Measurements from ENCODE around the gene KCNH1. TPM values are rescaled to one million over a fixed set of nuclear protein-coding genes. Genes with fewer than 3 reads are reported as not detected.
"Not testable (repeated sequence)": the region's sequence is repeated elsewhere in the genome, so short reads cannot be mapped to it uniquely, and the experiment has no call there.

The KCNH1 gene
- total RNA-seq, 1 donor from 2014 or later: 0.10 TPM

- Mint-ChIP-seq H3K9me3 (ENCODE audit: unreplicated experiment) (no peaks in the 10 kb centered on the region), H3K27ac (ENCODE audit: unreplicated experiment) (no peak overlapping the region), H3K4me3 (ENCODE audit: unreplicated experiment) (no peak overlapping the region), H3K4me1 (ENCODE audit: unreplicated experiment) (no peaks in the 10 kb centered on the region), H3K27me3 (ENCODE audit: unreplicated experiment) (no peaks in the 10 kb centered on the region), H3K36me3 (ENCODE audit: low read depth, unreplicated experiment) (no peaks in the 10 kb centered on the region)
- TF ChIP-seq CTCF (IDR thresholded peaks at IDR 0.05; ENCODE audit: unreplicated experiment): no peak
- DNase-seq (ENCODE audit: low spot score): no peak
Observed at GRCh38 chr1:211066781-211067384, 67.1 kb downstream of the KCNH1 start.

GRCh38 chr1:211041838-211042237 lies 92.1 kb downstream of the KCNH1 start:
- not testable (repeated sequence) for H3K36me3 Mint-ChIP-seq (ENCODE audit: low read depth, unreplicated experiment); DNase-seq (ENCODE audit: low spot score)

GRCh38 chr1:211037095-211037494 lies 96.9 kb downstream of the KCNH1 start:
- H3K4me3 Mint-ChIP-seq (ENCODE audit: unreplicated experiment): no peak overlapping the region
- no peak for TF ChIP-seq CTCF (IDR thresholded peaks at IDR 0.05; ENCODE audit: unreplicated experiment)
- DNase-seq (ENCODE audit: low spot score): no peak
- H3K36me3 Mint-ChIP-seq (ENCODE audit: low read depth, unreplicated experiment): no peaks in the 10 kb centered on the region
- H3K9me3 Mint-ChIP-seq (ENCODE audit: unreplicated experiment): no peaks in the 10 kb centered on the region
- no peaks in the 10 kb centered on the region for H3K27me3 Mint-ChIP-seq (ENCODE audit: unreplicated experiment)
- H3K4me1 Mint-ChIP-seq (ENCODE audit: unreplicated experiment): no peaks in the 10 kb centered on the region
- H3K27ac Mint-ChIP-seq (ENCODE audit: unreplicated experiment): no peak overlapping the region

More at GRCh38 chr1:211041838-211042237, 92.1 kb downstream of the KCNH1 start:
- H3K27me3 Mint-ChIP-seq (ENCODE audit: unreplicated experiment); H3K9me3 Mint-ChIP-seq (ENCODE audit: unreplicated experiment); H3K4me1 Mint-ChIP-seq (ENCODE audit: unreplicated experiment); H3K27ac Mint-ChIP-seq (ENCODE audit: unreplicated experiment); H3K4me3 Mint-ChIP-seq (ENCODE audit: unreplicated experiment): not testable (repeated sequence)

- TF ChIP-seq CTCF (IDR thresholded peaks at IDR 0.05; ENCODE audit: unreplicated experiment): no peak
Observed at GRCh38 chr1:211036381-211037060, 97.4 kb downstream of the KCNH1 start.

GRCh38 chr1:211035821-211036380 lies 98.0 kb downstream of the KCNH1 start:
- no peak for TF ChIP-seq CTCF (IDR thresholded peaks at IDR 0.05; ENCODE audit: unreplicated experiment)
- no peaks in the 10 kb centered on the region for H3K9me3 Mint-ChIP-seq (ENCODE audit: unreplicated experiment)
- H3K4me1 Mint-ChIP-seq (ENCODE audit: unreplicated experiment): no peaks in the 10 kb centered on the region
- no peaks in the 10 kb centered on the region for H3K27me3 Mint-ChIP-seq (ENCODE audit: unreplicated experiment)
- no peak overlapping the region for H3K4me3 Mint-ChIP-seq (ENCODE audit: unreplicated experiment)
- no peak overlapping the region for H3K27ac Mint-ChIP-seq (ENCODE audit: unreplicated experiment)
- DNase-seq (ENCODE audit: low spot score): no peak
- no peaks in the 10 kb centered on the region for H3K36me3 Mint-ChIP-seq (ENCODE audit: low read depth, unreplicated experiment)

More at GRCh38 chr1:211036381-211037060, 97.4 kb downstream of the KCNH1 start:
- no peak for DNase-seq (ENCODE audit: low spot score)
- Mint-ChIP-seq H3K4me1 (ENCODE audit: unreplicated experiment) (no peaks in the 10 kb centered on the region), H3K27me3 (ENCODE audit: unreplicated experiment) (no peaks in the 10 kb centered on the region), H3K4me3 (ENCODE audit: unreplicated experiment) (no peak overlapping the region), H3K36me3 (ENCODE audit: low read depth, unreplicated experiment) (no peaks in the 10 kb centered on the region), H3K9me3 (ENCODE audit: unreplicated experiment) (no peaks in the 10 kb centered on the region), H3K27ac (ENCODE audit: unreplicated experiment) (no peak overlapping the region)

Data from endothelial cell (in vitro differentiated cells).